ENCODE results near the gene COL26A1.

- TF ChIP-seq, protein P1, sequence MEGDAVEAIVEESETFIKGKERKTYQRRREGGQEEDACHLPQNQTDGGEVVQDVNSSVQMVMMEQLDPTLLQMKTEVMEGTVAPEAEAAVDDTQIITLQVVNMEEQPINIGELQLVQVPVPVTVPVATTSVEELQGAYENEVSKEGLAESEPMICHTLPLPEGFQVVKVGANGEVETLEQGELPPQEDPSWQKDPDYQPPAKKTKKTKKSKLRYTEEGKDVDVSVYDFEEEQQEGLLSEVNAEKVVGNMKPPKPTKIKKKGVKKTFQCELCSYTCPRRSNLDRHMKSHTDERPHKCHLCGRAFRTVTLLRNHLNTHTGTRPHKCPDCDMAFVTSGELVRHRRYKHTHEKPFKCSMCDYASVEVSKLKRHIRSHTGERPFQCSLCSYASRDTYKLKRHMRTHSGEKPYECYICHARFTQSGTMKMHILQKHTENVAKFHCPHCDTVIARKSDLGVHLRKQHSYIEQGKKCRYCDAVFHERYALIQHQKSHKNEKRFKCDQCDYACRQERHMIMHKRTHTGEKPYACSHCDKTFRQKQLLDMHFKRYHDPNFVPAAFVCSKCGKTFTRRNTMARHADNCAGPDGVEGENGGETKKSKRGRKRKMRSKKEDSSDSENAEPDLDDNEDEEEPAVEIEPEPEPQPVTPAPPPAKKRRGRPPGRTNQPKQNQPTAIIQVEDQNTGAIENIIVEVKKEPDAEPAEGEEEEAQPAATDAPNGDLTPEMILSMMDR (IDR thresholded peaks at IDR 0.05 in 4 of 5, conservative IDR thresholded peaks at IDR 0.05 in 1 of 5): no peak
- no peak for TF ChIP-seq POLR2A (IDR thresholded peaks at IDR 0.05)
Measured at GRCh38 chr7:101420436-101420835, 57.8 kb downstream of the COL26A1 start.

Data from gastrocnemius medialis (tissue), 4 donors.